MG63 (cell line): ENCODE data around the gene KCNT2. TPM values are rescaled to one million over a fixed set of nuclear protein-coding genes. Genes with fewer than 3 reads are reported as not detected.

Experiments
- DNase-seq: peaks from one replicate; pipeline ENCODE4 v3.0.0-alpha.2; 2020
- H3K27me3 ChIP-seq: fragments of 250-450 bp; sonication (Bioruptor Pico); 2 replicates; pipeline ENCODE4 v1.5.1; 2020; ENCODE audit warnings: mild to moderate bottlenecking, moderate library complexity
- H3K36me3 ChIP-seq: fragments of 250-450 bp; sonication (Bioruptor Pico); 2 replicates; pipeline ENCODE4 v1.5.1; 2020; ENCODE audit warnings: mild to moderate bottlenecking, moderate library complexity
- H3K4me3 ChIP-seq: fragments of 250-450 bp; sonication (Bioruptor Pico); 2 replicates; pipeline ENCODE4 v1.5.1; 2020; ENCODE audit warnings: mild to moderate bottlenecking, moderate library complexity
- H3K9me3 ChIP-seq: fragments of 250-450 bp; sonication (Bioruptor Pico); 2 replicates; pipeline ENCODE4 v1.5.1; 2020; ENCODE audit warnings: mild to moderate bottlenecking, moderate library complexity
- total RNA-seq: library from RNA; depleted of rRNA; stranded (reverse); fragments of >200 nt; shearing (Covaris generic); gene quantifications from 2 replicates; pipeline ENCODE4 v1.2.3, GENCODE V29; 2014; ENCODE audit warnings: low replicate concordance

The KCNT2 gene
- total RNA-seq, 1 experiment from 2014 or later = 0.07 TPM

DNA sequence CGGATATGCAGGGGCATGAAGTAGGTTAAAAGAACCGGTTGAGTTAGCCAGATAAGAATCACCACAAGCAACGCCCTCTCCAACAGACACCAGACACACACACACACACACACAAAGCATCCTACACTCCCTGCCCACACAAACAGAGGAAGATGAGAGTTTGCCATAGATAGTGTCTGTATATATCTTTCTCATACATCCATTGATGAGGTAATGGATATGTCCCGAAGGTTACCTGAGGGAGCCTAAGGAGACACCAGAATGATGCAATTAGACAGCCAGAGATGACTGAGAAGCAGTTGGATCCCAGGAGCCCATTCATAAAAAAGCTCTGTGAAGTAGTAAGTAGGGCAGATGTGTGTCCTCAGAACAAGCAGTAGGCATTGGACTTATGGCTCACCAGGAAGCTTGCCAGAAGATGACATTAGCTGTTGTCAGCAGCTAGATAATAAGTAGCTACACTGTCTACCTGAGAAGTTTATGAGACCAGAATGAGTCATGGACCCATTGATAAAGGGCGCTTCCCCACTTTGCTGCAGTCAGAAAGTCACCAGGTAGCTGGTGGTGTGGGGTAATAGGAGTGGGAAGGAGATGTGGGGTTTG, 247.0 kb downstream of the KCNT2 start:
- H3K27me3 ChIP-seq = no peaks in the 10 kb centered on the region
- no peak overlapping the region for H3K4me3 ChIP-seq
- DNase-seq = peak; percentile 3
- no peaks in the 10 kb centered on the region for H3K9me3 ChIP-seq
- no peaks in the 10 kb centered on the region for H3K36me3 ChIP-seq

DNA sequence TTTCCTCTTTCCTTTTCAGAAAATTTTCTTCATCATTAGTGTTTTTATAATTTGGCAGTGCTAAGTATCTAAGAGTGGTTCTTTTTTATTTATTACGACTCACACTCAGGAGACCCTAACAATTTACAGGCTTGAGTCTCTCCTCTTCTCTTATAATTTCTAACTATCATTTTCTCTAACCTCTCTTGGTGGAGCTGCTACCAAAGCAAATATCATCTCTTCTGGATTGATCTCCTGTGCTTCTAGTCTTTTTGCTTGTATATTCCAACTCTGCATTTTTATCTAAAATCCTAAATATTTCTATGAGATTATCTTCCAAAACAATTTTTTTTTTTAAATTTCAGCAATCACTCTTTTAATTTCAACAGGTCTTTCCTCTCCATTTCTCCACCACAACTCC, 250.3 kb downstream of the KCNT2 start:
- Histone ChIP-seq H3K36me3 (no peaks in the 10 kb centered on the region), H3K9me3 (no peaks in the 10 kb centered on the region), H3K27me3 (no peaks in the 10 kb centered on the region), H3K4me3 (no peak overlapping the region)
- DNase-seq = no peak

DNA sequence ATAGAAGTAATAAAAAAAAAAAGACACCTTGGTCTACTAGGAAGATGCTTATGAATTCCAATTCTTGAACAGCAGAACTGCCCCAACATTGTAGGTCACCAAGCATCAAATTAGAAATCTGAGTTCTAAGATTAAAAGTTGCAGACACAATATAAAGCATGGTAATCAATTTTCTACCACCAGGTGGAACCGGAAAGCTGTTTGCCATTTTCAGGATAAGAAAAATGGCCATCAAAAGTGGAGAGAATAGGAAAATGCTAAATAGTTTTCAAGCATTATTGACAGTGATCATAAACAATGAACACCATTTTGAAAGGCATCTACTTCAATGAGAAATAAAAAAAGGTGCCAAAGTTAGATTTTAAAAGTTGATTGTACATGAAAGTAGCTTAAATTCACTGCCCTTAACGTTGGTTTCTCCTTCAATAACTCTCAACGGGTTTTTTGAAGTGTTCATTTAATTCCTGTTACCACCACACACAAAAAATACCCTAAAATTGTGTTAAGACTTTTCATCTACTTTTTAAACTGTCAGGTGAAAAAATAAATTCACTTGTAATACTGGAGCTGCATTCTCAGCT, 252.9 kb downstream of the KCNT2 start:
- Histone ChIP-seq H3K36me3 (no peaks in the 10 kb centered on the region), H3K9me3 (no peaks in the 10 kb centered on the region), H3K27me3 (no peaks in the 10 kb centered on the region), H3K4me3 (no peak overlapping the region)
- DNase-seq = no peak

DNA sequence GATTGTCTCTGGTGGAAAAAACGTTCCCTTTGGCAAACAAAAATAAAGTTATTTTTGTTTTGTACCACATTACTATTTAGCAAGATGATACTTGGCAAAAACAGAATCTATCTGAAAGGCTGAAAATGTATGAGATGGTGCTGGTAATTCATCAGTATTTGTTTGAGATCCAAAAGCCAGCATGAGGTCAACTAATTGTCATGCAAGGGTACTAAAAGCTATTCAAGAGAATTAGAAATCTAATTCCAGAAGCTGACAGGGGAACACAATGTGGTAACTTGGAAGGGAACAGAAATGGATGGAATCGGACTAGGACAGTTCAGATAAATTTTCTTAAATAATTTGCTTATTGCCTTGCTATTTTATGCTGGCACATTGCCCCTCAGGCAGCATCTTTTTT, 263.8 kb downstream of the KCNT2 start:
- no peak overlapping the region for H3K4me3 ChIP-seq
- H3K27me3 ChIP-seq = no peaks in the 10 kb centered on the region
- no peak for DNase-seq
- H3K36me3 ChIP-seq = no peaks in the 10 kb centered on the region
- no peaks in the 10 kb centered on the region for H3K9me3 ChIP-seq

DNA sequence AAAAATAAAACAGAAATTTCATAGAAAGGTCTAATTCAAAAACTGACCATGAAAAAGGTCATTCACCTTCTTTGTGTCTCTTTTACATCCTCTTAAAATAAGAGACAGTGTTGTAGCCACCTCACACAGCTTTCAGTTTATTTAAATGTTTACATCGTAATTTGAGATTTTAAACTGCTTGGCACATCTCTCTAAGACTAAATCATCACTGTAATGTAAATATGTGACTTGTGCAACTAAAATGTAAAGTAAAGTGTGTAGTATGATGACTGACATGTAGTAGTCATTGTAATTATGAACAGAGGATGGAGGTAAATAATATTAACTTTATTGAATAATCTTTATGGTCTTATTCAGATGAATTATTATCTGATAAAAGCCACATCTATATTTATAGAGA, 283.9 kb downstream of the KCNT2 start:
- Histone ChIP-seq H3K27me3 (no peaks in the 10 kb centered on the region), H3K36me3 (no peaks in the 10 kb centered on the region), H3K4me3 (no peak overlapping the region), H3K9me3 (no peaks in the 10 kb centered on the region)
- DNase-seq = no peak

DNA sequence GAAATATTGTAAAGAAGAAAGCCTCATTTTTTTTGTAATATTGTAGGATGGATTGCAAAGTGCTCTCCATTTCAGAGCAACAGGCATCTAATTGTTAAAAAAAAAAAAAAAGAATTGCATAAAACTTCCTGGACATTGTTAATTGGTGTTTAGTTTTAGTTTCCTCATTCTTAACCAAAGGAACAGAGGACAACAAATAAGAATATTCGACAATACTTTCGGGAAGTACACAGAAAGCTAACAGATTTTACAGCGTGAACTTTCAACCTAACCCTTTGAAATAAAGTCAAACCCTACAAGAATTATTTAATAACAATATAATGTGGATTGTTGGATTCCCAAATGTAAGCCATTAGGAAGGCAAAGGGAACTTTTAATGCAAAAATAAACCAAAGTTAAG, 284.4 kb downstream of the KCNT2 start:
- H3K27me3 ChIP-seq = no peaks in the 10 kb centered on the region
- DNase-seq = no peak
- H3K36me3 ChIP-seq = no peaks in the 10 kb centered on the region

DNA sequence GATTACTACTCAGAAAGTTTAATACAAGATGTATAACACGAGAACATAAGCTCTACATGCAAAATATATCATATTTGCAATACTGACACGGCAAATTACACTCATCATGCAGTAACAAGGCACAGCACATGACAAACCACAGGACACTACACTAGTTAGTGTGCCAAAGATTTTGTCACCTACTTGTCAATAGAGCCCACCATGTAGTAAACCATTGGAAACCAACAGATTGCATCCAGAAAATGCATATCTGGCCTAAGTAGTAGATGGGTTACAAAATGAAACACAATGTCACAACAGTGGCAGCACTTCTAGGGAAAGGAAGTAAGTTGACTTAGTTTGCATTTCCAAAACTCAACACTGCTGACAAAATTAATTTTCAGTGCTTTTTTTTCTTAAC, 288.9 kb downstream of the KCNT2 start:
- Histone ChIP-seq H3K9me3 (no peaks in the 10 kb centered on the region), H3K36me3 (no peaks in the 10 kb centered on the region), H3K4me3 (no peak overlapping the region), H3K27me3 (no peaks in the 10 kb centered on the region)
- DNase-seq = no peak

More for the DNA sequence above, 284.4 kb downstream of the KCNT2 start:
- Histone ChIP-seq H3K4me3 (no peak overlapping the region), H3K9me3 (no peaks in the 10 kb centered on the region)

DNA sequence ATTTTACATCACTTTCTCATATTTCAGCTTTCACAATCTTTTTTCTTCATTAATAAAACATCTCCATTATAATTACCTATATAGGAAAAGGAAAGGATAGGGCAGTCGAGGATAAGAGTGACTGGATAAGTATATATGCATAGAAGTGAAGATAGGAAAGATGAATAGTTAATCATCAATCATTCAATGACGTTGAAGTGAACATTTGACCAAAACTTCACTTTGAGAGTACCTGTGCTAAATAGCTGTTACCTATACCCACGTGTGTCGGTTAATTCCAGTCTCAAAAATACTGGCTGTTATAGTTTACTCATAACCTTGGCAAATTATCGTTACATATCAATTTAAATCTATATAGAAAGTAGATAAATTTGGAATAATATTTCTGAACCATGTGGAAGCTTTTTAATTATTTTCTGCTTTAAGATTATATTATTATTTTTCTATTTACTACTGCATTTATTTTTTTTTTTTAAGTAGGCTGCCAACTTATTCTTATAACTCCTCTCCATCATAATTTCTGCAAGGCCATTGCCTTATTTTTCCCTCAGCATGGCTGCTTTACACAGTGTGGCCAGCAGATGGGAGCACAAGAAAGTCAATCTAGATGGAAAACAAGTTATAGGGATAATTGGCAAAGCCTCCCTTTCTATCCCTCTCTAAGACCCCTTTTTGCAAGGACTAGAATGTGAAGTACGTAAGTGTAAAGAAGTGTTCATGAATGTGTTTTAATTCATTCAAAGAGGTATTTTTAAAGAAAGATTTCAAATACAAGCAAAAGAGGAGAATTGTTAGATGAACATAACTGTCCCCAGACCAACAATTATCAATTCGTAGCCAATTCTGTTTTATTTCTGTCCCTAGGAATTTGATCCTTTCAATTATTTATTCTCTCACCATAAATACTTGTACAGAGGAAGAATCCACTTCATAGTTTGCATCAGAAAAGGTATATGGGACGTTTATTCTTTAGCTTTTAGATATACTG, 290.4 kb downstream of the KCNT2 start:
- Histone ChIP-seq H3K27me3 (no peaks in the 10 kb centered on the region), H3K4me3 (no peak overlapping the region), H3K36me3 (no peaks in the 10 kb centered on the region), H3K9me3 (no peaks in the 10 kb centered on the region)
- peak; percentile 5 for DNase-seq

DNA sequence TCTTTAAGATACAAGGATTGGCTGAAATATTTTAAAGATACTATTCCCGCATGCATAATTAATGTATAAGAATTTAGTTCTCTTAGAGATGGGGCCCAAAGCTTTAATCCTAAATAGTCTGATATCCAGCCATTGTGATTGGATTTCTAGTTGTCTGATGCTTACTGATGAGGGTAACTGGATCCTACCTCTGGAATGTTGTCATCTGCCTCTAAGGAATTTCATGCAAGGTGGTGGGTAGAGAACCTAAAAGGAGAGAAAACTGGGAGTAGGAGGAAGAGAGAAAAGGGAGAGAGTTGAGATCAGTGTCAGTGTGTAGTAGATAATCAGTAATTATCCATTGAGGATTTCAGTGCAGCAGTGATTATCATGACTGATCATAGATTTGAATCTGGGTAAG, 295.5 kb downstream of the KCNT2 start:
- Histone ChIP-seq H3K36me3 (no peaks in the 10 kb centered on the region), H3K27me3 (no peaks in the 10 kb centered on the region), H3K4me3 (no peak overlapping the region), H3K9me3 (no peaks in the 10 kb centered on the region)
- no peak for DNase-seq

DNA sequence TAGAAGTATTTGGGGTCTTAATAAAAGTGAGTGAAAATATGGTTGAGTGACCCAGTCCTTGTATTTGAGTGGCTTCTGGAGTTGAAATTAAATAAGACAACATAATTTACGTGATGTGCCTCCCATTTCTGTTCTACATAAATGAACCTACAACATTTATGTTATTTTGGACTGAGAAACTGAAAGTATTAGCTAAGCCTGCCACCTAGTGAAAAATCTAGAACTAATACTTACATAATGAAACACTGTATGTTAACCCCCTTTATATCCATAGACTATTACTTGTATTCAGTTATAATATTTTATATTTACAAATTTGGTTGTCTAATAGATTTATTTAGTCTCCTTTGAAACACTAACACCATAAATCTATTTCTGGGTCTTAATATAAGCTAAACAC, 298.9 kb downstream of the KCNT2 start:
- no peaks in the 10 kb centered on the region for H3K36me3 ChIP-seq
- no peaks in the 10 kb centered on the region for H3K27me3 ChIP-seq
- no peak for DNase-seq
- H3K9me3 ChIP-seq = no peaks in the 10 kb centered on the region
- H3K4me3 ChIP-seq = no peak overlapping the region

DNA sequence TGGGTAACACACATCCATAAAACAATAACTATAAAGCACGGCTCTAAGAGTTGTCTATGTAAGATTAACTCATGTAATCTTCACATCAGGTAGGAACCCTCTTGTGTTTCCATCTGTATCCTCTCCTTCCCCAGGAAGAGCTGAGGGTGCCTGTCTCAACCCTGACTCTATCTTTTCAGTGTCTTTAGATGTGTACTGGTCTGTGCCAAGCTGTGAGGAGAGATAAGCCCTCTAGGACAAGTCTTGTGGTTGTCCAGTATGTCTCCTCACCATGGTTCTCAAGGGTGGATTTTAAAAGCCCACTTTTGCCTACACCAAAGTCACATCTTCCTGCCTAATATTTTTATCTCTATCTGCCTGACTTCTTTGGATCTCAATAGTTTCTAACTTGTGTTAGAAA, 300.1 kb downstream of the KCNT2 start:
- Histone ChIP-seq H3K27me3 (no peaks in the 10 kb centered on the region), H3K9me3 (no peaks in the 10 kb centered on the region), H3K4me3 (no peak overlapping the region), H3K36me3 (no peaks in the 10 kb centered on the region)
- DNase-seq = no peak

DNA sequence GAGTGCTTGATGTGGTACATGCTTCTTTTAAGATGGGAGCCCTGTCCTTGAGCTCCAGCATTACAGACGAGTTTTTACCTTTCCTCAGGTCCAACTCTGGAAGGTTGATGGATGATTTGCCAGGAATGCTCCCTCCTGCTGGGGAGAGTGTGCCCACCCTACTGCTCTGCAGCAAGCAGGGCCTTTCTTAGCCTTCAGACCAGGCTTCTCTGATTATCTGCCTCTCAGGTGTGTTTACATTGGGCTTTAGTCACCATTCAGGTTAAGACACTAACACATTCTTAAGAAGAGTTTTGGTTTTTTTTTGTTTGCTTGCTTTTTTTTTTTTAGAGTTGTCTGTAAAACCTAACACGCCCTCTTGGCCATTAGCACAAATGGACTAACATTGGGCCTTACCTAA, 301.8 kb downstream of the KCNT2 start:
- no peaks in the 10 kb centered on the region for H3K36me3 ChIP-seq
- H3K4me3 ChIP-seq = no peak overlapping the region
- DNase-seq = no peak
- no peaks in the 10 kb centered on the region for H3K9me3 ChIP-seq
- no peaks in the 10 kb centered on the region for H3K27me3 ChIP-seq

DNA sequence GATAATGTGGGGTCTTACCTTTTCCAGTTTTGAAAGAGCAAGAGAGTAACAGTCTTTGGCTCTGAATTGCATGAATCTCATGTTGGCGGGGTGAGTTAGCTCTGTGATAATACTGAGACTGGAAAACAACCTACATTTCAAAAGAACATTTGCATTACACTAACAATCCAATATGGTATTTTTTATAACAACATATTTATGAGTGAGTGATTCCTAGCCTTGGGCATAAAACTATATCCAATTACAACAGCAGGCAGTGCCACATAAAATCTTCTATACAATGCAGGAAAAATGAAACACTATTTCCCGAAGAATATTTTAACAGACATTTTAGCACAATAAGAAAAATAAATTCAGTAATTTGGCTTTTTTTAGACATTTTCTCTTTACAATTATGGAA, 303.0 kb downstream of the KCNT2 start:
- DNase-seq = no peak
- Histone ChIP-seq H3K9me3 (no peaks in the 10 kb centered on the region), H3K27me3 (no peaks in the 10 kb centered on the region), H3K36me3 (no peaks in the 10 kb centered on the region), H3K4me3 (no peak overlapping the region)

DNA sequence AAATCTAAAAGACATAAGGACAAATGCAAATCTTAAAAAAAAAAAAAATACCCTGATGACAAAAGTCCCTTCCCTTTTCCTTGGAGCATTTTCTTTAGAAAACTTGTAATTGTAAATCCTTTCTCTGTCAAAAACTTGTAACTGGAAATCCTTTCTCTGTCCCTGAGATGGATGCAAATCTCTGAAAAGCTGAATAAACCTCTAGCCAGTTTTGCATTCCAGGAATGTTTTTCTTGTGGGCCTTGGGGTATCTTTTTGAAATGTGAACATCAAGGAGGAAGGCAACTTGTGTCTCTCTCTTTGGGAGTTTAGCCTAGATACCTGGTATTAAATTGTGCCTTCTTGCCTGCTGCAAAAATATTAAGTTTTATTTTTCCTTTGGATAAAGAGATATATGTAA, 305.3 kb downstream of the KCNT2 start:
- Histone ChIP-seq H3K36me3 (no peaks in the 10 kb centered on the region), H3K27me3 (no peaks in the 10 kb centered on the region), H3K9me3 (no peaks in the 10 kb centered on the region), H3K4me3 (no peak overlapping the region)
- no peak for DNase-seq

DNA sequence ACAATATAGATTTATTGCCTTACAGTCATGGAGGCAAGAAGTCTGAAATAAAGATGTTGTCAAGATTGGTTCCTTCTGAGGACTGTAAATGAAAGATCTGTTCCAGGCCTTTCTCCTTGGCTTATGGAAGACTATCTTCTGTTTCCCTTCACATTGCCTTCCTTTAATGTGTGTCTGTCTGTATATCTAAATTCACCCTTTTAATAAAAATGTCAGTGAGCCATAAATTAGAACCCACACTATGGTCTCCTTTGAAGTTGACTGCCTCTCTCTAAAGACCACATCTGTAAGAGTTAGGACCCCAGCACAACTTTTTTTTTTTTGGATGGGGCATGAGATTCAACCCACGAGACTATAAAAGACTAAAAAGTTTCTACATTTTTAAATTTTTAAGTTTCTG, 305.8 kb downstream of the KCNT2 start:
- DNase-seq = no peak
- Histone ChIP-seq H3K9me3 (no peaks in the 10 kb centered on the region), H3K27me3 (no peaks in the 10 kb centered on the region), H3K36me3 (no peaks in the 10 kb centered on the region), H3K4me3 (no peak overlapping the region)

DNA sequence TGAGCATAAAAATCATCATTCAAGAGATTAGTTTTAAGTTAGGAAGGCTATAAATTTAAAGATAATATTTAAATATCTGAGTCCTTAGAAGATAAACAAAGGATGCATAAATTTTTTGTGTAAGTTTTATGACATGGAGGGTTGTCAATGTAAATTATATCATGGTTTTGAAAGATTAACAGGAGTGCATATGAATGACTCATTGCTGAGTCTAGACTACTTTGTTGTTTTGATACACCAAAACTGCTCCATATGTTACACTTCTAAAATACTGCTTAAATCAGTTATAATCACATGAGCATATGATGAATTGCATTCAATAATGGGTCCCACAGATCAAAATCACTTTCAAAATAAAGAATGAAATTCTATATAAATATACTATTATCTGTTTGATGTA, 312.5 kb downstream of the KCNT2 start:
- Histone ChIP-seq H3K4me3 (no peak overlapping the region), H3K36me3 (no peaks in the 10 kb centered on the region), H3K27me3 (no peaks in the 10 kb centered on the region), H3K9me3 (no peaks in the 10 kb centered on the region)
- DNase-seq = no peak

DNA sequence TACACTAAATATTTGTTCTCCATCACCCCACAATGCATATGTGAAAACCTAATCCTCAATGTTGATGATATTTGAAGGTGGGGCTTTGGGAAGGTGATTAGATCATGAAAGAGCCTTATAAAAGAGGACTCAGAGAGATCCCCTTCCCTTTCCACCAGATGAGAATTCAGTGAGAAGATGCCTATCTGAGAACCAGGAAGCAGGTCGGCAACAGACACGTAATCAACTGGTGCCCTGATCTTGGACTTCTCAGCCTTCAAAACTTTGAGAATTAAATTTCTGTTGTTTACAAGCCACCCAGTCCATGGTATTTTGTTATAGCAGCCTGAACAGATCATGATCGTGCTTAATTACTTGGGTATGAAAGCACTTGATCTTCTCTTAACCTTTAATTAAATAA, 329.4 kb downstream of the KCNT2 start:
- H3K9me3 ChIP-seq = no peaks in the 10 kb centered on the region
- H3K27me3 ChIP-seq = no peaks in the 10 kb centered on the region
- no peak overlapping the region for H3K4me3 ChIP-seq
- no peak for DNase-seq
- no peaks in the 10 kb centered on the region for H3K36me3 ChIP-seq

DNA sequence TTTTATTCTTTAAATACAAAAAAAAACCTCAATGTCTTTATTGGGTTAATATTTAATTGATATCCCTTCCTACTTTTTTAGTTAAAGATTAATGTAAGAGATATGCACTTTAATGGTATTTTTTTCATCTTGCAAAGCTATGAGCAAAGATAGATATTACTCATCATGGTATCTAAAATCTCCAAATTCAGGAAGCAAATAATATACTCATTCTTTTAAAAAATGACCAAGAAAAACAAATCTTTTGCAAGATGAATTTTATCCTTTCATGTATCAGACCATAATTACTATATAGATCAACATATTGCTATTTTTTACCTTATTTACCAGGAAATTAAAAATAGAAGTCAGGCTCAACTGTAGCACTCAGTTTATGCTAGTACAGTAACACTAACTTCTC, 330.4 kb downstream of the KCNT2 start:
- Histone ChIP-seq H3K27me3 (no peaks in the 10 kb centered on the region), H3K9me3 (no peaks in the 10 kb centered on the region), H3K4me3 (no peak overlapping the region), H3K36me3 (no peaks in the 10 kb centered on the region)
- DNase-seq = no peak
